Caco-2 (cell line): ENCODE measurements around the gene ROGDI. TPM values are rescaled to one million over a fixed set of nuclear protein-coding genes. Genes with fewer than 3 reads are reported as not detected.

Experiments
- BruUV-seq: library from RNA; stranded (reverse); fragments of 400-500 nt; replicated peaks from 2 replicates; lab custom pipeline; 2021; lab: Mats Ljungman, UMichigan
- CTCF ChIA-PET: fragments of 300-600 bp; sonication (Branson Sonifier 250); formaldehyde crosslinking; loops from one replicate; lab custom pipeline; 2022; ENCODE audit warnings: antibody characterized with exemption; lab: Charles Lee
- POLR2A ChIA-PET: fragments of 300-600 bp; sonication (Branson Sonifier 250); formaldehyde crosslinking; loops from one replicate; lab custom pipeline; 2022; ENCODE audit warnings: antibody characterized with exemption; lab: Charles Lee
- DNase-seq, 2 experiments: peaks; one replicate each; pipeline versions ENCODE4 v3.0.0 to v3.0.0-alpha.2; 2020 to 2022
- H3K27me3 ChIP-seq: replicated peaks from 2 replicates; pipeline ENCODE4 v1.6.0; 2011; ENCODE audit warnings: low read length; ENCODE audit not compliant: control insufficient read depth, insufficient read depth
- H3K36me3 ChIP-seq: 2 replicates; pipeline ENCODE4 v1.5.1; 2011; ENCODE audit warnings: low read length; ENCODE audit not compliant: control insufficient read depth, insufficient read depth
- H3K4me1 ChIP-seq: fragments of 250-450 bp; sonication (Bioruptor Pico); 2 replicates; pipeline ENCODE4 v1.5.1; 2020; ENCODE audit warnings: mild to moderate bottlenecking
- H3K4me3 ChIP-seq: 2 replicates; pipeline ENCODE4 v1.5.1; 2011; ENCODE audit warnings: low read depth, mild to moderate bottlenecking, control low read depth, low read length
- H3K9me3 ChIP-seq: fragments of 250-450 bp; sonication (Bioruptor Pico); 2 replicates; pipeline ENCODE4 v1.5.1; 2020; ENCODE audit warnings: mild to moderate bottlenecking, moderate library complexity
- H3K27ac Mint-ChIP-seq: one replicate; pipeline ENCODE4 v1.8.0; 2022; ENCODE audit warnings: mixed read lengths; ENCODE audit not compliant: unreplicated experiment
- H3K27me3 Mint-ChIP-seq: one replicate; pipeline ENCODE4 v1.8.0; 2022; ENCODE audit warnings: mixed read lengths; ENCODE audit not compliant: insufficient read depth, unreplicated experiment
- H3K36me3 Mint-ChIP-seq: one replicate; pipeline ENCODE4 v1.8.0; 2022; ENCODE audit warnings: mild to moderate bottlenecking, mixed read lengths; ENCODE audit not compliant: insufficient read depth, unreplicated experiment
- H3K4me1 Mint-ChIP-seq: one replicate; pipeline ENCODE4 v1.8.0; 2022; ENCODE audit warnings: low read depth, mixed read lengths; ENCODE audit not compliant: unreplicated experiment
- H3K4me3 Mint-ChIP-seq: one replicate; pipeline ENCODE4 v1.8.0; 2022; ENCODE audit warnings: mild to moderate bottlenecking, moderate library complexity, mixed read lengths; ENCODE audit not compliant: unreplicated experiment
- H3K9me3 Mint-ChIP-seq: one replicate; pipeline ENCODE4 v1.8.0; 2022; ENCODE audit warnings: mixed read lengths; ENCODE audit not compliant: unreplicated experiment
- CTCF ChIP-seq, 2 experiments: fragments of 200-600 bp in 1 of 2; IDR thresholded peaks; 1 replicate in 1 of 2; 2 replicates in 1 of 2; pipeline versions ENCODE4 v1.5.1 to v1.8.0; 2011 to 2022; ENCODE audit warnings: antibody characterized with exemption in 1 of 2, control low read depth in 1 of 2, inconsistent platforms in 1 of 2, low read depth in 1 of 2, low read length in 1 of 2, mild to moderate bottlenecking in 1 of 2, moderate library complexity in 1 of 2; ENCODE audit not compliant: insufficient read depth in 1 of 2, severe bottlenecking in 1 of 2, unreplicated experiment in 1 of 2
- intact Hi-C: fragments of 100-400 bp; cut with micrococcal nuclease; formaldehyde crosslinking; loops from one replicate; pipeline ENCODE4 v1.10.0; 2022; ENCODE audit not compliant: unreplicated experiment
- total RNA-seq: library from RNA; stranded (reverse); gene quantifications from 2 replicates; pipeline ENCODE4 v1.2.3, GENCODE V29; 2022

Gene ROGDI
- total RNA-seq, 1 experiment from 2014 or later: 18.2 TPM

- no peak for DNase-seq
- 0 out of 2 replicates have a peak, but pooled peaks cover 9% of the 10 kb centered on the region for H3K9me3 ChIP-seq
- no TSS peak for BruUV-seq
- H3K27ac Mint-ChIP-seq: no peak overlapping the region
- no peak overlapping the region for H3K4me3 Mint-ChIP-seq
- intact Hi-C loops: no loop called here
- no peaks in the 10 kb centered on the region for H3K27me3 Mint-ChIP-seq
- ChIA-PET CTCF (no interaction called here), POLR2A (no interaction called here)
- H3K9me3 Mint-ChIP-seq: no peaks in the 10 kb centered on the region
- peaks cover 44% of the 10 kb centered on the region for H3K36me3 Mint-ChIP-seq
- no peaks in the 10 kb centered on the region for H3K4me1 ChIP-seq
- peaks cover 6% of the 10 kb centered on the region for H3K36me3 ChIP-seq
- H3K27me3 ChIP-seq: no peaks in the 10 kb centered on the region
- no peaks in the 10 kb centered on the region for H3K4me1 Mint-ChIP-seq
- no peak overlapping the region for H3K4me3 ChIP-seq
- TF ChIP-seq CTCF (IDR thresholded peaks at IDR 0.05; ENCODE audit: insufficient read depth in 1 of 2, low read depth in 1 of 2, low read length in 1 of 2, severe bottlenecking in 1 of 2, unreplicated experiment in 1 of 2): no peak
Observed at GRCh38 chr16:4752351-4753100, 49.9 kb downstream of the ROGDI start.

GRCh38 chr16:4750896-4751295, 51.5 kb downstream of the ROGDI start:
- BruUV-seq: no TSS peak
- Histone ChIP-seq H3K9me3 (0 out of 2 replicates have a peak, but pooled peaks cover 8% of the 10 kb centered on the region), H3K4me1 (no peaks in the 10 kb centered on the region), H3K36me3 (peaks cover 5% of the 10 kb centered on the region), H3K4me3 (no peak overlapping the region), H3K27me3 (no peaks in the 10 kb centered on the region)
- POLR2A ChIA-PET: no interaction called here
- intact Hi-C loops: no loop called here
- Mint-ChIP-seq H3K27me3 (no peaks in the 10 kb centered on the region), H3K27ac (no peak overlapping the region), H3K36me3 (peaks cover 31% of the 10 kb centered on the region), H3K4me3 (no peak overlapping the region), H3K4me1 (no peaks in the 10 kb centered on the region), H3K9me3 (no peaks in the 10 kb centered on the region)
- CTCF ChIA-PET: no interaction called here
- DNase-seq: no peak
- TF ChIP-seq CTCF (IDR thresholded peaks at IDR 0.05; ENCODE audit: insufficient read depth in 1 of 2, low read depth in 1 of 2, low read length in 1 of 2, severe bottlenecking in 1 of 2, unreplicated experiment in 1 of 2): no peak

- H3K4me3 Mint-ChIP-seq: no peak overlapping the region
- H3K4me3 ChIP-seq: no peak overlapping the region
- H3K4me1 ChIP-seq: no peaks in the 10 kb centered on the region
- no peaks in the 10 kb centered on the region for H3K27me3 ChIP-seq
- ChIA-PET CTCF (no interaction called here), POLR2A (interaction anchor here (0.7 kb wide), 1 partner anchor 10 kb away, joined by 6 read pairs; no protein-coding TSS in a partner anchor)
- no peaks in the 10 kb centered on the region for H3K9me3 ChIP-seq
- H3K4me1 Mint-ChIP-seq: no peaks in the 10 kb centered on the region
- H3K36me3 Mint-ChIP-seq: peaks cover 20% of the 10 kb centered on the region
- no TSS peak for BruUV-seq
- no peaks in the 10 kb centered on the region; the same call in 1 of the 2 replicates for H3K36me3 ChIP-seq
- intact Hi-C loops: no loop called here
- no peak overlapping the region for H3K27ac Mint-ChIP-seq
- no peak for TF ChIP-seq CTCF (IDR thresholded peaks at IDR 0.05; ENCODE audit: insufficient read depth in 1 of 2, low read depth in 1 of 2, low read length in 1 of 2, severe bottlenecking in 1 of 2, unreplicated experiment in 1 of 2)
- no peaks in the 10 kb centered on the region for H3K9me3 Mint-ChIP-seq
- no peaks in the 10 kb centered on the region for H3K27me3 Mint-ChIP-seq
- no peak for DNase-seq
Observed at GRCh38 chr16:4749700-4750257, 52.7 kb downstream of the ROGDI start.
